OCI-M1 (cell line): ENCODE results near the gene ME2.
"Not testable (repeated sequence)": the region's sequence is repeated elsewhere in the genome, so short reads cannot be mapped to it uniquely, and the experiment has no call there.

ENCODE experiments used
- DNase-seq: peaks from one replicate; lab custom pipeline; 2025; lab: John Stamatoyannopoulos, UW

Gene ME2

DNA sequence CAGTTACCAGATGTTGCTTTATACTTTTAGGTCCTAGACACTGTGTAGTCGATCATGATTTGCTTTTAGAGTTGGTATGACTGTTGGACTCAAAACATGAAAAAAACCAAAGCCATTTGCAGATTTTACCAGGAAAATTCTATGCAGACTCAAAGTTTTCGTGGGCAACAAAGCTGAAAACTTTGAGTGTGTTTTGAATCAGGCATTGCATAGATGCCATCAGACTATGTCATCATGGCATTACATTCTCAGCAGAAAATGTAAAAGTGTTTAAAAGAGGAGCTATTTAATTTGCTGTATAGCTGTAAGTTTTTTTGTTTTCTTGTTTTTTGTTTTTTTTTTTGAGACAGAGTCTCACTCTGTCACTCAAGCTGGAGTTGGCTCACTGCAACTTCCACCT, 45.5 kb downstream of the ME2 start:
- DNase-seq, result no peak

DNA sequence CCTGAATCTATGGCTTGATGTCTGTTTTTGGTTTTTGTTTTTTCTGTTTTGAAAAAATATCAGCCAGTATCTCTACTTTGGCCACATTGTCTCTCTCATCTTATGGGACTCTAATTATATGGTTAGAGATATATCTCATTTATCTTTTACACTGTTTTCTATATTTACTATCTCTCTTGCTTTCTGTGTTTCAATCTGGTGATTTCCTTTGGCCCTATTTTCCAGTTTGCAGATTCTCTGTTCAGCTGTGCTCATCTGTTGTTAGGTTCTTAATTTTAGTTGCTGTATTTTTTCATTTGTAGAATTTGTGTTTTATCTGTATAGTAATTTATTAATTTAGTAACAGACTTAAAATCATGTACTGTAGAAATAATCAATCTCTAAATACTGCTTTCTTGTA, 47.6 kb downstream of the ME2 start:
- no peak for DNase-seq

DNA sequence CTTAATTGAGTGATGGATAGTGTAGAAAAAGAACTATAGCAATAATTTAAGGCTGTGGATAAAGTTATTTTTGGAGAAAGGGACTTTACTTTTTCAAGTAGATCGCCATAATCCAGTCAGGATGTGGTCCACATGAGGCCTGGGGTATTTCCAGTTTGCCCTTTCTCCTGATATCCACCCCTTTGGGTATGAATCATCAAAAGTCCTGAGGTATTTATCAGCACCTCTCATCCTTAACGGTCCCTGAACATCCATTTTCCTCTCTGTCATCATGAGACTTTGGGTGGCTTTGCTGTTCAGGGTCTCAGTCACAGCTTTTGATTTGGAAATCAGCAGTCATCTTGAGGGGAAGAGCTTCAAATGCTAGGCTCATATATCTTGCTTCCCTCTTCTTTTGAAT, 49.6 kb downstream of the ME2 start:
- DNase-seq, result no peak

DNA sequence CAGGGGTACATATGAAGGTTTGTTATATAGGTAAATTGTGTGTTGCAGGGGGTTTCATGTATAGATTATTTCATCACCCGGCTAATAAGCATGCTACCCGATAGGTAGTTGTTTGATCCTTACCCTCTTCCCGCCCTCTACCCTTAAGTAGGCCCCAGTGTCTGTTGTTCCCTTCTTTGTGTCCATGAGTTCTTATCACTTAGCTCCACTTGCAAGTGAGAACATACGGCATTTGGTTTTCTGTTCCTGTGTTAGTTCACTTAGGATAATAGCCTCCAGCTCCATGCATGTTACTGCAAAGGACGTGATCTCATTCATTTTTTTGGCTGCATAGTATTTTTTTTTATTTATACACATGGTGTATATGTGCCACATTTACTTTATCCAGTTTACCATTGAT, 54.8 kb downstream of the ME2 start:
- DNase-seq, result no peak

DNA sequence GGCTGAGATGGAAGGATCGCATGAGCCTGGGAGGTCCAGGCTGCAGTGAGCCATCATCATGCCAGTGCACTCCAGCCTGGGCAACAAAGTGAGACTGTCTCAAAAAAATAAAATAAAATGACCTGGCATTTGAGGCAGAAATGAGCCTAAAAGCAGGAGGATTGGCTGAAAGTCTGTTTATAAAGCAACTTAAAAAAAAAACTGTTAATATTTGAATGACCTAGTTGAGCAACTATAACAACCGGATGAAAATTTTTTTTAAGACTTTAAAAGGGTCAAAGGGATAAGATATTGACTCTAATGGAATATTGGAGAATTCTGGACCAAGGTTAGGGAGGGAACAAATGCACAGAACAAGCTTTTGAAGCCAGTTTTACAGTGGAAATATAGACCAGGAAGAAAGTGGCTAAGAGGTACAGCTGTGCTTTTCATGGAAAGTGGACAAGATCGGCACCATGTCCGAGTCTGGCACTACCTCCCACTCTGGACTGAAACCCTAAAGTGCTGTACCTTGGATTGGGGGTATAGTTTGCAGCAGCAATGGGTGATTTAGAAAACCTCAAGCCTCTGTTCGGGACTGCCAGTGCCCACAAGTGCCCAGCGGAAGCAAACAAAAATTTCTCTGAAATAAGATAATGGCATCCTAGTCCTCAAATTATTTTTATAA, 55.8 kb downstream of the ME2 start:
- no peak for DNase-seq

DNA sequence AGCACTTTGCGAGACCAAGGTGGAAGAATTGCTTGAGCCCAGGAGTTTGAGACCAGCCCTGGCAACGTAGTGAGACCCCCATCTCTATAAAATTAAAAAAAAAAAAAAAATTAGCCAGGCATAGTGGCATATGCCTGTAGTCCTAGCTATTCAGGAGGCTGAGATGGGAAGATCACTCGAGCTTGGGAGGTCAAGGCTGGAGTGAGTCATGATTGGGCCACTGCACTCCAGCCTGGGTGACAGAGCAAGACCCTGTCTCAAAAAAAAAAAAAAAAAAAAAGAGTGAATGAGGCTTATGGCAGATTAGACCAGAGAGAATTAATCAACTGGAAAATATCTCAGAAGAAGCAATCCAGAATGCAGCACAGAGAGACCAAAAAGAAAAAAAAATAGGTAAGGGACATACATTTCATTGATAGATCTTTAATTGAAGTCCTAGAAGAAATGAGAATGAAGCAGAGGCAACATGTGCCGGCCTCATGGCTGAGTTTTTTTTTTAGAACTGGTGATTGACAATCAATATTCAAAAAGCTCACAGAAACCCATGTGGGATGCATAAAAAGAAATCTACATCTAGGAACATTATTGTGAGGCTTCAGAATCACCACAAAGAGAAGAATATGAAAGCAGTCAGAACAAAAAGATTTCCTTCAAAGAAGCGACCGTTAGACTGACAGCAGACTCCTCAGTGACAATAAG, 56.7 kb downstream of the ME2 start:
- DNase-seq, result no peak

DNA sequence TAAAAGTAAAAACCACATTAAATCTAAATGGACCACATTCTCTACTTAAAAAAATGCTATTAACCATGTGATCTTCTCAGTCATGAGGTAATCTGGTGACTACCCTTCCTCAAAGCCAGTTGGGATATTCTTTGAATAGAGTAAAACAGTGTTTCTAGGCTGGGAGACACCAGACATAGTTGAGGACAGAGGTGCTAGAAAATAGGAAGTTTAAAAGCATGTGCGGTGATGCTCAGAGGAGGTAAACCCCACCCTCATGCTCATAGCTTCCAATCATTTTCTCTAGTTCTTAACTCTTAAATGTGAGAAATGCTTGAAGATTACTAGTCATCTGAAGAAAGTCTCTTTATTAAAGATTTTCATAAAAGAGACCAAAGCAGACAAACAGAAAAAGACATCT, 58.3 kb downstream of the ME2 start:
- DNase-seq, result no peak

DNA sequence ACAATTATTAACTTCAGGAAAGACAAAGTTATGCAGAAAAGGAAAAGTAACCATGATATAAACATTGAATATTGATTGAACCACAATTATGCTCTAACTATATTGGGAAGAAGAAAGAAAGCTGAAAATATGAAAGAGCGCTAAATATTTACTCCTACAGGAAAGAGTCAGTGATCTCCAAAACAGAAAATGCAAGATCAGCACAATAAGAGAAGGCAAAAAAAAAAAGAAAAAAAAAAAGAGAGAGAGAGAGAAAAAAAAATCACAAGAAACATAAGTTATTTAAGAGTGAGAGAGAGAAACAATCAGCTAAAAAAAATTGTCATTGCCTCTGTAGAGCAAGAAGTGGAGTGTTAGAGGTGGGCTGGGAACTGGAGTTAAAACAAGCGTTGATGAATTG, 60.0 kb downstream of the ME2 start:
- DNase-seq, result no peak

DNA sequence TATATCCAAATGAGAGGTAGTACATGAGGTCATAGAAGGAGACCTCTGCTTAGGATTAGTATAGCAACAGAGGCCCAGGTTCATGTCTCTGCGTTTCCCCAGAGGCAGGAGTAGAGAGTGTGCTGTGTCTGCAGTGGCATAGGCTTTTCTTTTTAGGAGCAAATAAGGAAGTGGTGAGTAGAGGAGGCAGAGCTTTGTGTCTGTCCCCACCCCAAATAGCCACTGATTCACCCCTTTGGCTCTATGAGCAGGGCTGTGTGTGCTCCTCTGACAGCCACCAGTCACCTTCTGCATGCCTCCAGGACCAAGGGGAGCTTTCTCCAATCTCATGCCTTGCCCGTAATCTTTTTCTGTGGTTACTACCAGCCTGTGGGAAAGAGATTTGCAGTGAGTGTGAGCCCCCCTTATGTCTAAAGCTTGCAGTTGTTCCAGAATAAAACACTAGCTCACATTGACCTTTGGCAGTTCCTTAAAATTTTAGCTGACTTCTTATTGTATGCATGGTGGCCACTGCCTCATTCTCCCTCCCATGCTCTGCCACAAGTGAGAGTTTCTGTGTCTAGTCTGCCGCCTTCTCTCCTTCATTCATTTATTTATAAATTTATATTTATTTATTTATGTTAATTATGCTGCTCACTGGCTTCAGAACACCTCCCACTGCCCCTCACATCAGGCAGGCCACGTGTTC, 65.5 kb downstream of the ME2 start:
- peak; percentile 33 for DNase-seq

DNA sequence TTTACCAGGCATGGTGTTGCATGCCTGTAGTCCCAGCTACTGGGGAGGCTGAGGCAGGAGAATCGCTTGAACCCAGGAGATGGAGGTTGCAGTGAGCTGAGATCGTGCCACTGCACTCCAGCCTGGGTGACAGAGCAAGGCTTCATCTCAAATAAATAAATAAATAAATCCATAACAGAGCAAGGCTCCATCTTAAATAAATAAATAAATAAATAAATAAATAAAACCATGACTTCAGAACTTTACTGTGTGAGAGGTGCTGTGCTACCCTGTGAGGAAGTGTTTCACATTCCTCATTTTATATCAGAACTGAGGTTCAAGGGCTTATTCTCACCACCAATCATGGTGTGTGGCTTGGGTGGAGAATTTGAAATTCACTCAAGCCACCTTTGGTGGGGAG, 67.0 kb downstream of the ME2 start:
- DNase-seq, result not testable (repeated sequence)

DNA sequence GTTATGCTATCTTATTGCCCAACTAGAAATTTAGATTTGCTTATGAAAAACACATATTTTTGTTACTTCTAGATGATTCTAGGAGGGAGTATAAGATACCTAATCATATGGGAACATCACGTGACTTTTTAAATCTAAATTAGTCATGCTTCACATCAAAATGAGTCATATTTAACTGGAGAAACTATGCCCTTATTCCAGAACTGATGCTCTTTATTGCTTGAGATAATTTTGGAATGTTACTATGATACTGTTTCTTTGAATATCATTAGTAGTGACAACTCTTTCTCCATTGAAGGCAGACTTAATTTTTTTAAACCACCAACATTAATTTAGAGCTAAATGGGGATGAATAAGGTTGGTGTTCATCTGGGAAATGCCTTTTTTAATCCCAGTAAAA, 69.0 kb downstream of the ME2 start:
- DNase-seq, result no peak

DNA sequence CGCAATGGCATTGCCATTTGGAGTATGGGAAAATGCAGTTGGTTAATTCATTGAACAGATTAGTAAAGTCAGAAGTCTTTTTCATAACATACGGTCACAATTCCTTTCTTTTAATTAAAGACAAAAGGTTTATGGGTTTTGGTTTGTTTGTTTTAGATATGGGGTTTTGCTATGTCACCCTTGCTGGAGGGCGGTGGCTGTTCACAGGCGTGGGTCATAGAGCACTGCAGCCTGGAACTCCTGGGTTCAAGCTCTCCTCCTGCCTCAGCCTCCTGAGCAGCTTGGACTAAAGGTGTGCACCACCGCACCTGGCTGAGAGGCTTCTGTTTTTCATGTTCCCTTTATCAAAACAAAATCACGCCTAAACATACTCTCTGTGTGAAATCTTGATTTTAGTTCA, 70.3 kb downstream of the ME2 start:
- DNase-seq, result no peak

DNA sequence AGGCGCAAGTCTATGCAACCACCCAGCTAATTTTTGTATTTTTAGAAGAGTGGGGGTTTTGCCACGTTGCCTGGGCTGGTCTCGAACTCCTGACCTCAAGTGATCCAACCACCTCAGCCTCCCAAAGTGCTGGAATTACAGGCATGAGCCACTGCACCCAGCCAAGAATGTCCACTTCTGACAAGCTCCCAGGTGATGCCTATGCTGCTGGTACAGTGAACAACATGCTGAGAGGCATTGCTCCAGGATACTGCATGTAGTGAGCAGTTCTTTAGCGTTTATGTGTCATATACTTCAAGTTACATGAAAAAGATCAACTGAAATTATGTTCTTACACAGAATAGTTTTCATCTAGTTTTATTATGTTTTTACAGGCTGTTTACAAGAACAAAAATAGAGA, 71.7 kb downstream of the ME2 start:
- no peak for DNase-seq

DNA sequence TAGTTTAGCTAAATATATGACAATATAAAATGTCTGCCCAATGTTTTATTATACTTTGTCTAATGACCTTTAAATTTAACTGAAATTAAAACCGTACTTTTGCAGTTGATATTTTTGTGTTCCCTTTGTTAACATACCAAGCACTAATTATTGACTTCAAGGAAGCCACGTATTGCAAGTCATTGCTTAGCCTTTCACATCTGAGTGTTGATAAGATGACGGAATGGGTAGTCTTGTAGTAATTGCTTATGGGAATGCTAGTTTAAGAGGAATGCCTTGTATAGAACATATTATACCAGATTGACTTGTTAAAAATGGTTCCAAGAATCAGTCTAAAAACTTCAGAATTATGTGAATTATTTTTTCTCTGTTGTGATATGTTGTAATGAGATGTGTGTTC, 74.9 kb downstream of the ME2 start:
- DNase-seq, result peak; percentile 18

DNA sequence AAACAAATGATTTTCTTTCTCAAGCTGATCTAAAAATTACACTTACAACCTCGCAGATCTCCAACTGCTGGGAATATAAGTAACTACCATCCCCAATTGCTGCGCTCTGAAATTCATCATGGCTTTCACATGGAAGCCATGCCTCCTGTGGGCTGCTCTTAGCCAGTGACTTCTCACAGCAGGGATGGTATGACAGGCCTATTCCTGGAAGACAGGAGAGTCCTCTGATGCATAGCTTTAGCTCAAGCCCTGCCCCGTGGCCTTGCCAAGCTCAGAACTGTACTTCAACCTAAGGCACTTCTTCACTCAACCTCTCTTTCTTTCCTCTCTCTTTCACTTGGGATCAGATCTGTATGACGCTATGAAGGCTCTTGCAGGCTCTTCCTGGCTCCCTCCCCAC, 76.3 kb downstream of the ME2 start:
- no peak for DNase-seq

DNA sequence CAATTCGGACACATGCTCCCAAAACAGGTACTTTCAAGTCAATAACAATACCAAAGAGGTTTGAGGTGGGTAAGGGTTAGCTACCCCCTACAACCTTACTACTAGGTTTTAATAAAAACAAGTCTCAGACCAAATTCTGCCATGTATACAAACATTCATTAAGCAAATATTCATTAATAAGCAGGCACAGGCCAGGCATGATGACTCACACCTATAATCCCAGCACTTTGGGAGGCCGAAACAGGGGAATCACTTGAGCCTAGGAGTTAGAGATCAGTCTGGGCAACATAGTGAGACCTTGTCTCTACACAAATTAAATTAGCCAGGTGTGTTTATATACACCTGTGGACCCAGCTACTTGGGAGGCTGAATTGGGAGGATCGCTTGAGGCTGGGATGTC, 77.2 kb downstream of the ME2 start:
- DNase-seq, result no peak

DNA sequence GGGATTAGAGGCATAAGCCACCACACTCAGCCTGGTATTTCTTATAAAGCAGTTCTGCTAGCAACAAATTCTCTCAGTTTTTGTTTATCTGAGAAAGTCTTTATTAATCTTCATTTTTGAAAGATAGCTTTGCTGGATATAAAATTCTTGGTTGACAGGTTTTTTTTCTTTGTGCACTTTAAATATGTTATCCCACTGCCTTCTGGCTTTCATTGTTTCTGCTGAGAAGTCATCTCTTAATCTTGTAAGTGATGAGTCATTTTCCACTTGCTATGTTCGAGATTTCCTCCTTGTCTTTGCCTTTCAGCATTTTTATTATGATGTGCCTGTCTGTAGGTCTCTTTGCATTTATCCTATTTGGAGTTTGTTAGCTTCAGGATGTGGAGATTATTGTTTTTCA, 83.1 kb downstream of the ME2 start:
- DNase-seq, result peak; percentile 32

DNA sequence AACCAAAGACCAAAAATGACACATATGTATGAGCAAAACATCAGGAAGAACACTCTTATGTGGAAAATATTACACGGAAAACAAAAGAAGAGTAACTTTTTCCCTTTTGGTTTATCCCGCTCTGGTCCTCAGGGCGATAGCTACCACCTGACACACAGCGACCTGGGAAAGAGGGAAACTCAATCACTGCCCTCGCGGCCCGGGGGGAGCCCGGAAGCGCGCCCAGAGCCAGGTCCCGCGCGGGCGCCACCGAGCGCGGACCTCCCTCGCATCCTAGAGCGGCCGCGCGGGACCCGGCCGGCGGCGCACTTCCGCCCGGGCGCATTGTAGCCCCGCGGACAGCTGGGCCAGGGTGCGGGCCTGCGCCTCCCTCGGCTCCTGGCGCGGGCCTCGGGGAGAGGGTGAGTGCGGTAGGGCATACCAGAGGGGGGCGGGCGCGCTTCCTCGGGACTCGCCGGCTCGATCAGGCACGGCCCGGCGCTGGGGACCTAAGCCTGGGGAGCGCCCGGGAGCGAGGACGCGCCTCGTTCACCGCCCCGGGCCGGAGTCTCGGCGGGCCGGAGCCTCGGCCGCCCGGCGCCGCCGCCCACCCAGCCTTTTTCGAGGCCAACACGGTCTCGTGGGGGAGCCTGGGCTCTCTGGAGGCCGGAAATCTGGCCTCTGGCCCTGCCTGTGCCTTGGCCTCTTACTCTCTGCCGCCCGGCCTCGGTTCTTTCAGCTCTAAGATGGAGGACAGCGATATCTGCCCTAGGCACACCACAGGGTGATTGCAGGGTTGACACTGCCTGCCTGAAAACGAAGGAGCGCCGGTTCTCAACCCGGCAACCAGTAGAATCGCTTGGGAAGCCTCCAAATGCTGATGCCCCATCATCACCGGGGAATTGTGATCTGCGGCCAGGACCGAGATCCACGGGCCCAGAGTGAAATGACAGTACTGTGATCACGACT, 89.1 kb downstream of the ME2 start, which contains the start of gene ELAC1:
TSS of gene ELAC1 (plus strand) at position 327 of the 948 bp plus-strand sequence. CDS start 6,365 bp downstream, outside the sequence.
- peak; percentile 85 for DNase-seq

DNA sequence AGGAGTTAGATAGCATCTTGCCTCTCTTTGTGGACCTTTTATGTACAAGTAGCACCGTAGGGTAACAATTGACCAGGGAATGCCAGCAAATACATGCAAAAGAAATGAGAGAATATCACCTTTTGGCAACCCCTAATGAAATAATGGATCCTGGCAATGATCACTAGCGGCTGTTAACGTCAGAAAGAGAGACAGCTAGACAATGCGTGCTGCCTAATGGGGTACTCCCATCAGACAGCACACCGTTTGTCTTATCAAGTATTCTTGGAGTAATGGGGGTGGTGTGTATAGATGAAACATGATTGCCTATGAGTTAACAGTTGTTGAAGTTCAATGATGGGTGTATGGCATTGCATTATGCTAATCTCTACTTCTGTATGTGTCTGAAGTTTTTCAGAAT, 90.5 kb downstream of the ME2 start:
- DNase-seq, result no peak

DNA sequence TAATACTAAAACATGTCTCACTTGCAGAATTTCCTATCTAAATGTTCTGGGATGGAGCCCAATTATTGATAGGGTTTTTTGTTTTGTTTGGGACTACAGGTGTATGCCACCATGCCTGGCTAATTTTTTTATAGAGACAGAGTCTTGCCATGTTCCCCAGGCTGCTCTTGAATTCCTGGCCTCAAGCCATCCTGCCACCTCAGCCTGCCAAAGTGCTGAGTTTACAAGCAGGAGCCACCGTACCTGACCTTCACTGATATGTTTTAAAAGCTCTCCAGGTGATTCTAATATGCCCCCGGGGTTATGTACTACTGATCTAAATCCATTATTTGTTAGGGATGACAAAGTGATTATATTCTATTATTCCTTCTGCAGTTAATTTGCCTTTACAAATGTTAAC, 91.1 kb downstream of the ME2 start:
- DNase-seq, result no peak

DNA sequence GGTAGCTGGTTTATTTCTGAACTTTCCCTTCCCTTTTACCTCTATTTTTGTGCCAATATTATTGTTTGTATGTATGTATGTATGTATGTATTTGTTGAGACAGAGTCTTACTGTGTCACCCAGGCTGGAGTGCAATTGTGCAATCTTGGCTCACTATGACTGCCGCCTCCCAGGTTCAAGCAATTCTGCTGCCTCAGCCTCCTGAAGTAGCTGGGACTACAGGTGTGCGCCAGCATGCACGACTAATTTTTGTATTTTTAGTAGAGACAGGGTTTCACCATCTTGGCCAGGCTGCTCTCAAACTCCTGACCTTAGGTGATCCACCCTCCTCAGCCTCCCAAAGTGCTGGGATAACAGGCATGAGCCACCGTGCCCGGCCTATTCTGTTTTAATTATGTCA, 93.5 kb downstream of the ME2 start:
- not testable (repeated sequence) for DNase-seq
